ENCODE measurements around the gene IFI27L1.

- TF ChIP-seq CTCF (IDR thresholded peaks at IDR 0.05) (no peak), POLR2A (IDR thresholded peaks at IDR 0.05) (no peak)
Observed at GRCh38 chr14:94088516-94088915, 7.4 kb downstream of the IFI27L1 start.
